ENCODE data around the gene CHCHD6.

The CHCHD6 gene

DNA sequence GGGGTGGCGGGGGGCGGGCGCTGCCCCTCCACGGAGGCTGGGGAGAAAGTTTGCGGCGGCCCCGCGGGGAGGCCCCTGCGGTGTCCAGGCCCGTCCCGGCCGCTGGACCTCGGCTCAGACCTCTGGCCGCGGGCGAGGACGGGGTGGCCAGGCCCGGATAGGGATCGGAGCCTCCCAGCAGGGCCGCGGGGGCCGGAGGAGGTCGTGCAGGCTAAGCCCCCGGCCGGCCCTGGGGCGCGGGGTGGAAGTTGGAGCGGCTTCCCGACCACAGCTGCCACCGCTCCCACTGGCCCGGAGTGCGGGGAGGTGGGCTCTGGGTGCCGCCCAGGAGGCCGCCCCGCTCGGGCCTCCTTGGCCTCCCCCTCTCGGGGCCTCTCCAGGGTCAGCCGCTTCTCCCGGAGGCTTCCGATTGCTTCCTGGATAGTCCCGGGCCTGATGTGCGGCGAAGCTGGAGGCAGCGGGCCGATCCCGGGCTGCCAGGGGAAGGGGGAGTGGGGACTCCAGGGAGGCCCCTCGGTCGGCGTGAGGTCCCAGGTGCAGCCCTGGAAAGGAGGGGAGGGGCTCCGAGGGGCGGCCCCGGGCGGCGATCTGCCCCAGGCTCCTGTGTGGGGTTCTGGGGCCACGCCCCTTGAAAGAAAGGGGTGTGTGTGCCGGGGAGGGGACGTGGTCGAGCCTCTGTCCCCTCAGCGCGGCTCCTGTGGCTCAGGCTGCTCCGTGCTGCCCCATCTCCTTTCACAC lies 279.8 kb downstream of the CHCHD6 start:
- peak overlapping the region; percentile 38 for H3K27ac ChIP-seq
- no peak for DNase-seq (ENCODE audit: low read depth, low spot score)

DNA sequence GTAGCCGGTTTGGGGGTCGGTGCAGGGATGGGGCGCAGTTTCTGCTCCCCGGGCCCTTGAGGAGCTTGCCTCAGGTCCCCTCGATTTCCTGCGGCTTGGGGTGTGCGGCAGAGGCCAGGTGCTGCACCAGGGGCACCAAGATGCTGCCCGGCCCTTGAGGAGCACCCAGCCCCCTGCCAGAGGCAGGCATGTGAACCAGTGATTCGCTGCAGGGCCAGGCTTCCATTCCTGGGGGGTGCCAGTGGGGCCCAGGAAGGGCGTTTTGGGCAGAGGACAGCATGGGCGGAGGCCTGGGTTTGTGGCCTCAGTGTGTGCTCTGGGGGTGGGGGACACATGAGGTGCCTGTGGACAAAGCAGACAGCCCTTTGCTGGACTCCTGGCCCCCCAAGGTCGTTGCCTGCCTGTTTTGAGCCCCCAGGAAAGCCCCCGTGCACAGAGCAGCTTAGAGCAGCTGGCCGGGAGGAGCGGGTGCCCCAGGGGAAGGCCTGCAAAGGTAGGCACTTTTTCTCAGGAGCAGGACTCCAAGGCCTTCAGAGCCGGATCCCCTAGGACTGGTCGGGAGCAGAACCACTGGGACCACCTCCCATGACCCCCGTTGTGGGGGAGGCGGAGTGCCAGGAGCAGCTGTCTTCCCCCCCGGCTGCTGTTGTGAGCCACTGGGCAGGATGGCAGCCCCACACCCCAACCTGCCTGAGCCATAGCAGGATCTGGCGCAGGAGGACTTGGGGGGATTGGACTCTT lies 280.5 kb downstream of the CHCHD6 start:
- no peak for DNase-seq (ENCODE audit: low read depth, low spot score)
- peak overlapping the region; percentile 38 for H3K27ac ChIP-seq

DNA sequence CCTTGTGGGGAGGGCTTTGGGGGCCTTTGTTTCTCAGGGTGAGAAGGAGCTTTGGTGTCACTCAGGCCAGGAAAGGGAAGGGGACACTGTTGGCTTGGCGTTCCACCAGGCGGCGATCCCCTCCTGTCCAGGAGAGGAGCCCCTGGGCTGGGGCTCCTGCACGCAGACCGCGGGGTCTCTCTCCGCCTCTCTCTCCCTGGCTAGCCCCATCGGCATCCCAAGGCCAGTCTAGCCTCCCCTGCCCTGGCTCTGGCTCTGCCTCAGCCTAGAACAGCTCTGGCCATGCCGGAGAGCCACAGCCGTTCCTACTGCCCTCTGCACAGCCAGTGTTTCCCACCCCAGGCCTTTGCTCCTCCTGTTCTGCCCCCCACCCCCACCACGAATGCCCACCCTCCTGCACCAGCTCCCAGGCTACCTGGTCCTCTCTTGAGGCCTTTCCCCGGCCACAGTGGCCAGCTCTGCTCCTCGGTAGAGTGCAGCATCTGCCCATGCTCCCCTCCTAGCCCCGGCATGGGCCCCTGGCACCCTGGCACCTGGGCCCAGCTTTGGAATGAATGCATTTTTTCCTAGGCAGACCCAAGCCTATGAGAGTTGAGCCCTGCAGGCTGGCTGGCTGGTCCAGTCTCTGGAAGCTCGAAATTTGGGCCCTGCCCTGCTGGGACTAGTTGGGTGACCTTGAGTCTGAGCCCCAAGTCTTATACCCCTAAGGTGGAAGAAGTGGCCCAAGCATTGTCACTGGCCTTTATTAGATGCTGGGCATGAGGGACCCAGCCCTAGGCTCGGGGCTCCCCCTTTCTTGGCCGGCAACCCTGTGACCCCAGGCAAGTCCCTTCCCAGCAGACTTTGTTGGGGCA lies 281.3 kb downstream of the CHCHD6 start:
- DNase-seq (ENCODE audit: low read depth, low spot score), result no peak
- no peak overlapping the region for H3K27ac ChIP-seq

DNA sequence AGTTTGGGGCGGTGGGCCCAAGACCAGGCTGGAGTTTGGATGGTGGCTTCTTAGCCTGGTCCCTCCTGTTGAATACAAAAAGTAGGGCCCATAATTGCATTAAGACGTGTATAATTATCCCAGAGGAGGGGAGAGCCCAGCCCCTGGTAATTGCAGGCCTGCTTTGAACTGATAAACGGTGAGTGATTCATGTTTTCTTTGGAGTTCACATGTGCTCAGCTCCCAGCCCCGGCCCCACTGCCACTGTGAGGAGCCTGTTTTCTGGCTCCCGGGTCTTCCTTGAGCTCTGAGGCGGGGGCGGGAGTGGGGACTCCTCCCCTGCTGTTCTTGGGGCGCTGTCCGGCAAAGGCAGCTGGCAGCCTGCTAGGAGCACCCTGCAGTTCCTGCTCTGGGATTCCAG lies 282.0 kb downstream of the CHCHD6 start:
- no peak overlapping the region for H3K27ac ChIP-seq
- DNase-seq (ENCODE audit: low read depth, low spot score), result no peak

DNA sequence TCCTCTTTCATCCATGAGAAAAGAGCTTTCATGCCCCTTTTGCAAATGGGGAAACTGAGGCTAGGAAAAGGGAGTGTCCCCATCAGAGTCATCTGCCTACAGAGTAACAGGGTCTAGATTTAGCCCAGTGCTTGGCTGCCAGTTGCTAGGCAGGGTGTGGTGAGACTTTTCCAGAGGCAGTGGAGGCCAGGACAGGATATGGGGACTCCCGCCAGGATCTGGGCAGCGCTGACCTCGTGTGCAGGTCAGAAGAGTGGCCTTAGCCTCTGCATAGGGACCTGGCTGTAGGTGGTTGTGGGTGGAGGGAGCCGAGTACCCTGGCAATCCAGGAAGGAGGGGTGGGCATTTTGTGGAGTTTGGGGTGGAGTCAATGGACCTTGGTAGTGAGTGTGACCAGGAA lies 283.1 kb downstream of the CHCHD6 start:
- no peak overlapping the region for H3K27ac ChIP-seq
- no peak for DNase-seq (ENCODE audit: low read depth, low spot score)

DNA sequence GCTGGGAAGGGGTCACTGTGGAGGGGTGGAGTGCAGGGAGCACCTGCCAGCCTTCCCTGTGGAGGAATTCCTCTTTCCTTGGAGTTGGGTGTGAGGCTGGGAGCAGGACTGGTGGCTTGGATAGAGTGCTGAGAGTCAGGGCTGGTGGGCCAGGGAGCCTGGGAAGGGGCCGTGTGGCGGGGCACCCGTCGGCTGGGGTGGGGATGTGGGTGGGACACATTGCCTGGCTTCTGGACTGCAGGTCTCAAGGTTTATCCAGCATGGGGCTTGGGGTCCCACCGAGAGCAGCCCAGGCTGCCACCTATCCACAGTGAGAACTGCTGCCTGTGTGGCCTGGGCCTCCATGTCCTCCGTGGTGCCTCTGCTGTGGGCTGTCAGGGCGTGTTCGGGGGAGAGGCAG lies 283.6 kb downstream of the CHCHD6 start:
- H3K27ac ChIP-seq, result no peak overlapping the region
- no peak for DNase-seq (ENCODE audit: low read depth, low spot score)

DNA sequence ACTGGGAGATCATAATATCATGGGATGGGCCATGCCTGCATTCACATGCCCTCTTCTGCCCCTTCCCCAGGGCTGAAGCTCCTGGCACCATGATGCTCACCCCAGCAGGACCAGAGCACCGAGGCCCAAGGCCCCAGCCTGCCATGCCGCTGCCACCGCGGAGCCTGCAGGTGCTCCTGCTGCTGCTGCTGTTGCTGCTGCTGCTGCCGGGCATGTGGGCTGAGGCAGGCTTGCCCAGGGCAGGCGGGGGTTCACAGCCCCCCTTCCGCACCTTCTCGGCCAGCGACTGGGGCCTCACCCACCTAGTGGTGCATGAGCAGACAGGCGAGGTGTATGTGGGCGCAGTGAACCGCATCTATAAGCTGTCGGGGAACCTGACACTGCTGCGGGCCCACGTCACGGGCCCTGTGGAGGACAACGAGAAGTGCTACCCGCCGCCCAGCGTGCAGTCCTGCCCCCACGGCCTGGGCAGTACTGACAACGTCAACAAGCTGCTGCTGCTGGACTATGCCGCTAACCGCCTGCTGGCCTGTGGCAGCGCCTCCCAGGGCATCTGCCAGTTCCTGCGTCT lies 284.5 kb downstream of the CHCHD6 start:
- DNase-seq (ENCODE audit: low read depth, low spot score), result no peak
- no peak overlapping the region for H3K27ac ChIP-seq

DNA sequence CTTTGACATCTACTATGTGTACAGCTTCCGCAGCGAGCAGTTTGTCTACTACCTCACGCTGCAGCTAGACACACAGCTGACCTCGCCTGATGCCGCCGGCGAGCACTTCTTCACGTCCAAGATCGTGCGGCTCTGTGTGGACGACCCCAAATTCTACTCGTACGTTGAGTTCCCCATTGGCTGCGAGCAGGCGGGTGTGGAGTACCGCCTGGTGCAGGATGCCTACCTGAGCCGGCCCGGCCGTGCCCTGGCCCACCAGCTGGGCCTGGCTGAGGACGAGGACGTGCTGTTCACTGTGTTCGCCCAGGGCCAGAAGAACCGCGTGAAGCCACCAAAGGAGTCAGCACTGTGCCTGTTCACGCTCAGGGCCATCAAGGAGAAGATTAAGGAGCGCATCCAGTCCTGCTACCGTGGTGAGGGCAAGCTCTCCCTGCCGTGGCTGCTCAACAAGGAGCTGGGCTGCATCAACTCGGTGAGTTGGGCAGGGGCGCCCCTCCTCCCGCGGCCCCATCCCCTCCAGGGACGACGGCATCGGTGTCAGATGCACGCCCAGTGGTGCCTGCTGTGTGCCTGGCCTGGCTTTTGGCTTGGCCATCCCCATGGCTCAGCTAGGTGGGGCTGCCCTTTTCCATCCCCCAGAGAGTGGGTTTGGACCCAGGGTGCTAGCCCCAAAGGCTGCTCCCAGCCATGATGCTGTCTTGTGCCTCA lies 285.4 kb downstream of the CHCHD6 start:
- no peak overlapping the region for H3K27ac ChIP-seq
- no peak for DNase-seq (ENCODE audit: low read depth, low spot score)

DNA sequence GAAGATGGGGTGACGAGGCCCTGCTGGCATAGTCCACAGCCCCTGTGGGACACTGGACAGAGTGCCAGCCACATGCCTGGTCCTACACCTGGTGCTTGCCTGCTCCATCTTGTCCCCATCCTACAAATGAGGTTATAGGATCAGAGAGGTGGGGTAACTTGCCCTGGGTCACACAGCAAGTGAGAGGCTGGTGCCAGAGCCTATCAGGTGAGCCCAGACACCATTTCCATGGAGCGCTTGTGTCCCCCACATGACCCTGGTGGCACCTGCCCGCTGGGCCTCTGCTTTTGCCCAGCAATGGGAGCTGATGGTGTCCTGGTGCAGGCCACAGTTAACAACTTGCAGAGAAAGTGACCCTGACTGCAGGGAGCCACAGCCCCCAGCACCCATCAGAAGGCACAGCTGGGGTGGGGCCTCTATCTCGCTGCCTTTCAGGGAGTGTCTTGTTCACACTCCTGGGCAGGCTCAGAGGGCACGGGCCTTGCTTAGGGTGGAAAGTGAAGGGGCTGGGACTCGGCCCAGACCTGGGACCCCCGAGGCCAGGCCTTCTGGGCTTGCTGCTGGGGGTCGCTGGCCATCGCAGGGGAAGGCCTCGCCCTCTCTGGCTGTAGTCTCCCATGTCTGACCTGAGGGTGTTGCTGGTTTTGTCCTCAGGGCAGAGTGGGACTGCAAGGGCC lies 286.1 kb downstream of the CHCHD6 start:
- no peak for DNase-seq (ENCODE audit: low read depth, low spot score)
- H3K27ac ChIP-seq, result no peak overlapping the region

DNA sequence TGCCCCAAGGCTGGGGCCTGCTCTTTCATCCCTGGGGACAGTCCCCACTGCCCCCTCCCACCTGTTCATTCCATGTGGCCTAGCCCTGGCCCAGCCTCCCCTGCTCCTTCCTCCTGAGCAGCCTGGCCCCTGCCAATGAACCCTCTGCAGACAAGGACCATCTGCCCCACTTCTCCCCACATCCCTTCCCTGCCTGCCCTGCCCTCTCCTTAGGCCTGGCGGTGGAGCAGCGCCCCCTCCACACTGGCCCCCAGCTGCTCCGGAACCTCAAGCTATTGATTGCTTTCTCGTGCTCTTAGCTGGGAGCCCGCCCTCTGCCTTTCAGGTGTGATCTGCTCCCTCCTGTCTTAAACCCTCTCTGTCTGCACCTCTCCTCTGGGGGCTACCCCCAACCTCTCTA lies 286.9 kb downstream of the CHCHD6 start:
- H3K27ac ChIP-seq, result no peak overlapping the region
- DNase-seq (ENCODE audit: low read depth, low spot score), result no peak

DNA sequence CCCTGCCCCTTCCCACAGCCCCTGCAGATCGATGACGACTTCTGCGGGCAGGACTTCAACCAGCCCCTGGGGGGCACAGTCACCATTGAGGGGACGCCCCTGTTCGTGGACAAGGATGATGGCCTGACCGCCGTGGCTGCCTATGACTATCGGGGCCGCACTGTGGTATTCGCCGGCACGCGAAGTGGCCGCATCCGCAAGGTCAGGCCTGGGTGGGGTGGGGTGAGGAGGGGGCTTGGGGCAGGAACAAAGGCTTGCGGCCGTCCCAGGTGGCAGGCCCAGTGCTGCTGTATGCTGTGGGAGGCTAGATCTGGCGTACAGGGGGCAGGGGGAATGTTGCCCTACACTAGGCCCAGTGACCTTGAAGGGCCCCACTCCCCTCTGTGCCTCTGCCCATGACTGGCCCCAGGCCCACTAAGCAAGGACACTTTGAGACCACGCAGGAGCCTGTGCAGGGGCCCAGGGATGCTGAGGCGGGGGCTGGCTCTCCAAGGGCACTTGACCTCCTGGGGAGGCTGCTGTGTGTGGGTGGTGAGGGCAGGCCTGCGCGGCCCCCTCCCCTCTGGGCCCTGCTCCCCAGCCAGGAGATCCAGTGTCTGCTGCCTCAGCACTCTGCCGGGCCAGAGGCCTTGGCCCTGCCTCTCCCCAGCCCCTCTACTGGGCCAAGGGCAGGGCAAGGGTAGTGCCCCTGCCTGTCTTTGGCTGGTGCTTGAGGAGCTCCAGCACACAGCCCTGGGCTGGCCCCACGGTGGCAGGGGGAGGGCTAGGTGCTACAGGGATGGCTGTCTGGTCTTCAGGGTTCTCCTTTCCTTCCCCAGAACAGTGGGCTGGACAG lies 287.5 kb downstream of the CHCHD6 start:
- no peak for DNase-seq (ENCODE audit: low read depth, low spot score)
- no peak overlapping the region for H3K27ac ChIP-seq

DNA sequence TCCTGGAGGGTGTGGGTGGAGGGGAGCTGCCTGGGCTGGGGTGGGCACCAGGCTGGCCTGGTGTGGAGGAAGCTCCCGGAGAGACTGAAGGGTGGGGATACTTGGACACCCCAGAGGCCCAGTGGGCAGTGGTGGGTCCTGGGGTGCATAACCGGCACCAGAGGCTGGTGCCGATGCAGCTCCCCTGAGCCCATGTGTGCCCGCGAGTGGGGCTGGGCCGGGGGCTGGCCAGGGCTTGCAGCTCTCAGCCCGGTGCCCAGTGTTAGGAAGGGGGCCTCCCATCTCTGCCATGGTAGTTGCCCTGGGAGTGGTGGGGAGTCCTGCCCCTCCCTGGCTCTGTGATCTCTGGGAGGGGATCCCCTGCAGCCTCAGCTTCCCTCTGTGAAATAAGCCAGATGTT lies 288.2 kb downstream of the CHCHD6 start:
- no peak overlapping the region for H3K27ac ChIP-seq
- no peak for DNase-seq (ENCODE audit: low read depth, low spot score)

DNA sequence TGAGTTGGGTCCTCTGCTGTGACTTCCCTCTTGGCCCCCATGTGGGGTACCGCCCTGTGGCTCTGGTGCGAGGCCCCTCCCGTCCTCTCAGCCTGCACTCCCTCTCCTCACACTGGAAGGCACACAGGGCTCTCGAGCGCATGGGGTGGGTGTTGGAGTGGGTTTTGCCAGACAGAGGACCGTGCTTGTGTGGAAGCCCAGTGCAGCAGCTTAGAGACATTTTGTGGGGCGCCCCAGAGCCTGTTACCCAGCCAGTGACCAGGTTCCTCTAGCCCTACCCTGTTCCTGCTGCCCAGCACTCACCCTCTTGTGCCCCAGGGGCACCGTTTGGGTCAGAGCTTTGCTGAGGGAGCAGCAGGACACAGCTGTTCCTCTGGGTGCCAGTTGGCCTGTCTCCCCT lies 288.7 kb downstream of the CHCHD6 start:
- no peak for DNase-seq (ENCODE audit: low read depth, low spot score)
- no peak overlapping the region for H3K27ac ChIP-seq

DNA sequence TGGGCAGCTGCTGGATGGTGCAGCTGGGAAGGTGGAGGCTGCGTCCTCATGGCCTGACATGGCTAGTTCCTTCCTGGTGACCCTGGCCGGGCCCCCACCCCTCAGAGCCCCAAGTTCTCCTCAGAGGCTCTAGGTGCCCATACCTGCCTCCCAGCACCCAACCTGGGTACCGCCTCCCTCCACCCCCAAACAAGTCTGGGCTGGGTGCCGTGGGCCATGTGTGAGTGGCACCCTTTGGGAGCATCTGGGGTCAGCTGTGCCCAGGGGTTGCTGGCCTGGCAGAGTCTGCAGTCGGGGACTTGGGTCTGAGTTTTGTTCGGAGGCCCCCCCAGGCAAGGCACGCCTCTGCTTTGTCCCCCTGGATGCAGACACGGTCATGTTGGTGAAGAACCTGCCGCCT lies 289.4 kb downstream of the CHCHD6 start:
- no peak for DNase-seq (ENCODE audit: low read depth, low spot score)

DNA sequence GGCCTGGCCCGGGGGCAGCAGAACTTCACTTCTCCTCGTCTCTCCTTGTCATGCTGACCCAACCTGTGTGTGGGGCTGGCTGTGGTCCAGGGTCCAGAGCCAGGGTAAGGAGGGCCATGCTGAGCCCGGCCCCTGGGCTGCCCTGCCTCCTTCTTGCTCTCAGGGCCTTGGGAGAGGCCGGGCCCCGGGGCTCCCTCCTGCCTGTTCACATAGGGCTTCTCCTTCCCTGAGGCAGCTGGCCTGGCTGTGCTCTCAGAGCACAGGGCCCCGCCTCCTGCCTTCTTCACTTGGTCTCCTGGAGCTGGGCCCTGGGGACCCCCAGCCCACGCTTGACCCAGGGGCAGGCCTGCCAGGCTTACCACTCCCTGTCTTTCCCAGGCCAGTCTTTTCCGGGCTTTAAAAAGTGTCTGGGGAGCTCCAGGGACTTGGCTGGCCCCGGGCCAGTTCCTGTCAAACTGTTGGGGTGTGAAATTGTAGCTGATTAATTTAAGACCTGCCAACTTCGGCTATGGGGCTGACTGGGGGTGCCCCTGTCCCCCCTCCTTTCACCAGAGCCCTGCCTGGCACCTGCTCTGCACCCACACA lies 290.7 kb downstream of the CHCHD6 start:
- no peak for DNase-seq (ENCODE audit: low read depth, low spot score)
- H3K27ac ChIP-seq, result no peak overlapping the region

More for the DNA sequence above, 289.4 kb downstream of the CHCHD6 start:
- no peak overlapping the region for H3K27ac ChIP-seq

DNA sequence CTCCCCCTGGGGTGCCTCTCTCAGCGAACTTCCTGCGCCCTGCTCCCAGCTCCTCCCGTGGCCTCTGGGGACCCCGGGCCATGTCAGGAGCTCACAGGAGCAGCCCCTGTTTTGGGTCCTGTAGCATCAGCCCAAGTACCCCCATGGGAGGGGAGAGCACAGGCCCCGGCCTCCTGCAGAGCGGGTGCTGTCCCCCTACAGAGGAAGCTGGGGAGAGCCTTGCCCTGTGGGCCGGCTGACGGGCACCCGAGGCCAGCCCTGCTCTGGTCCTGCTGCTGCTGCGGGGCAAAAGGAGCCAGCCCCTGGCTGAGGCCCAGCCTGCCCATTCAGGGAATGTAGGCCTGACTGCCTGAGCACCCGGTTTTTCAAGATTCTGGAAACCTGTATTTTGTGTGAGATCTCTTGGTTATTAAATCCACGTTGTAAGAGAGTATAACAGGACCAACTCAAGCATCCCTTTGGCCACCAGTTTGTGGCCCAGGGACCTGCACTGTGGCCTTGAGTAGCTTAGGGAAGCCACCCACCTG lies 291.3 kb downstream of the CHCHD6 start:
- no peak for DNase-seq (ENCODE audit: low read depth, low spot score)

DNA sequence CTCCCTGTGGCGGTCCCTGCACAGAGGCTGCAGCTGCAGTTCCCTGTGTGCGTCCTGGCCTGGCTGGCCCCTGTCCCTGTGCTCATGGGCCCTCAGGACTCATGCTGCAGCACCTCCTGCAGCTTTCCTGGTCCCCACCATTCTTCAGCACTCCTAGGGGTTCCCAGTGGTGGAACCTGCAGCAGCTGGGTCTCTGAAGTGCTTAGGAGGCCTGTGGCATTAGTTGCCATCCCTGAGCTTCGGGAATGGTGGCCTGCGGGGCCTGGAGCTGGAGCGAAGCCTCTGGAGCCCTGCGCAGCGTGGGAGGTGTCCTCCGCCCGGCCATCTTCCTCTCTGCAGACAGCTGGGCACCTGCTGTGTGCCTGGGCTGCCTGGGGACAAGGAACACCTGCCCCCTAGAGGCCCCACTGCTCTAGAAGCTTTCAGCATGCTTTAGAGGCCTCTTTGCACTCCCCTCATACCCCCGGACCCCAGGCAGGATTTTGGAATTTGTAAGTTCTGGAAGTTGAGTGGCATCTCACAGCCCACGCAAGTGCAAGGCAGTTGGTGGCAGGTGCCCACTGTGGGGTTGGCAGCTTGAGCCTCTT lies 292.0 kb downstream of the CHCHD6 start:
- no peak for DNase-seq (ENCODE audit: low read depth, low spot score)
- H3K27ac ChIP-seq, result no peak overlapping the region

More for the DNA sequence above, 291.3 kb downstream of the CHCHD6 start:
- H3K27ac ChIP-seq, result no peak overlapping the region

DNA sequence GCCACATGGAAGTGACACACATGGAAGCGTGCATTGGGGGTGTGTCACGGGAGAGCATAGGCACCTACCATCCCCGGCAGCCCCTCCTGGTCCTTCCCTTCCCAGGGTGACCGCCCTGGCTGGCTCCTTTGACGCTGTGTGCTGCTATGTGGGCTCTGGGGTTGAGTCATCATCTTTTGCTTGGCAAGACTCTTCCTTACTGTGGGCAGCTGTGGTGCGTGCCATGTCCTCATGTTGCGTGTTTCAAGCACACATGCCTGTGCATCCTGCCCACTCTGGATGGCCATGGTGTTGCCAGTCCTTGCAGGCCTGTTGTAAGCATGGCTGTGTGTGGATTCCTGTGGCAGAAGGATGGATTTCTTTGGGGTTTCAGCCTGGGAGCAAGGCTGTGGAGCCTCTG lies 292.9 kb downstream of the CHCHD6 start:
- no peak for DNase-seq (ENCODE audit: low read depth, low spot score)
- H3K27ac ChIP-seq, result no peak overlapping the region
